ENCODE results near the gene SKAP1. TPM values are rescaled to one million over a fixed set of nuclear protein-coding genes. Genes with fewer than 3 reads are reported as not detected.

The SKAP1 gene
- total and polyA plus RNA-seq, 2 experiments from 2014 or later = 0.27 TPM; not detected in 1

- Histone ChIP-seq H3F3A (replicated peaks; ENCODE audit: low read depth) (no peaks in the 10 kb centered on the region), H3K79me2 (replicated peaks; ENCODE audit: insufficient read depth) (no peaks in the 10 kb centered on the region), H3K27me3 (ENCODE audit: insufficient read depth) (no peaks in the 10 kb centered on the region; the same call in 1 of the 2 replicates), H3K9me2 (ENCODE audit: insufficient read depth) (no peaks in the 10 kb centered on the region), H3K4me2 (no peak overlapping the region), H3K4me3 (no peak overlapping the region), H3K36me3 (ENCODE audit: insufficient read depth) (no peaks in the 10 kb centered on the region), H2AFZ (no peak overlapping the region), H3K27ac (ENCODE audit: low read depth) (no peak overlapping the region), H4K20me1 (replicated peaks; ENCODE audit: insufficient read depth) (no peaks in the 10 kb centered on the region), H3K4me1 (ENCODE audit: insufficient read depth) (no peaks in the 10 kb centered on the region)
- H3K27ac Mint-ChIP-seq = no peak overlapping the region
- H3K9me3 Mint-ChIP-seq = no peaks in the 10 kb centered on the region
- no peaks in the 10 kb centered on the region for H3K36me3 Mint-ChIP-seq (ENCODE audit: low read depth)
- no peak overlapping the region for H3K4me3 Mint-ChIP-seq
- no peaks in the 10 kb centered on the region for H3K27me3 Mint-ChIP-seq (ENCODE audit: insufficient read depth, low read depth, poor library complexity)
- ATAC-seq = no peak
- TF ChIP-seq CREB1 (CRISPR knock-in tag; IDR thresholded peaks at IDR 0.05; ENCODE audit: low read depth) (no peak), ZNF331 (CRISPR knock-in tag; IDR thresholded peaks at IDR 0.05; ENCODE audit: low read depth) (no peak)
- no peaks in the 10 kb centered on the region for H3K4me1 Mint-ChIP-seq
- DNase-seq (ENCODE audit: low spot score) = no peak
These were observed 77.4 kb downstream of the SKAP1 start for GRCh38 chr17:48352630-48353029.

- no peaks in the 10 kb centered on the region for H3K27me3 Mint-ChIP-seq (ENCODE audit: insufficient read depth, low read depth, poor library complexity)
- peak; percentile 53 for DNase-seq (ENCODE audit: low spot score)
These were observed 78.1 kb downstream of the SKAP1 start for GRCh38 chr17:48351911-48352332.

More at GRCh38 chr17:48351911-48352332, 78.1 kb downstream of the SKAP1 start:
- Mint-ChIP-seq H3K4me1 (no peaks in the 10 kb centered on the region), H3K4me3 (no peak overlapping the region), H3K9me3 (no peaks in the 10 kb centered on the region), H3K36me3 (ENCODE audit: low read depth) (no peaks in the 10 kb centered on the region), H3K27ac (no peak overlapping the region)
- Histone ChIP-seq H3K4me2 (no peak overlapping the region), H3K36me3 (ENCODE audit: insufficient read depth) (no peaks in the 10 kb centered on the region), H3K79me2 (replicated peaks; ENCODE audit: insufficient read depth) (no peaks in the 10 kb centered on the region), H2AFZ (no peak overlapping the region), H3K27ac (ENCODE audit: low read depth) (no peak overlapping the region), H3F3A (replicated peaks; ENCODE audit: low read depth) (no peaks in the 10 kb centered on the region), H3K27me3 (ENCODE audit: insufficient read depth) (no peaks in the 10 kb centered on the region; the same call in 1 of the 2 replicates), H3K9me2 (ENCODE audit: insufficient read depth) (no peaks in the 10 kb centered on the region), H4K20me1 (replicated peaks; ENCODE audit: insufficient read depth) (no peaks in the 10 kb centered on the region), H3K4me1 (ENCODE audit: insufficient read depth) (no peaks in the 10 kb centered on the region), H3K4me3 (no peak overlapping the region)
- TF ChIP-seq EZH2 (IDR thresholded peaks at IDR 0.05; ENCODE audit: low read depth, unreplicated experiment) (no peak), CTCF (conservative IDR thresholded peaks at IDR 0.05; ENCODE audit: low read depth in 2 of 2) (peak in 1 of 2 experiments; percentile 74; a peak in 3 of 4 replicates), ZNF462 (CRISPR knock-in tag; IDR thresholded peaks at IDR 0.05) (no peak)
- ATAC-seq = no peak

Measured in GM23338 (cell line).